Measurements from ENCODE around the gene TM6SF1. TPM values are rescaled to one million over a fixed set of nuclear protein-coding genes. Genes with fewer than 3 reads are reported as not detected.

Gene TM6SF1
- total and polyA plus RNA-seq, 2 of the 4 experiments (the other 2 are of a cell fraction): 1.6 to 1.9 TPM

DNA sequence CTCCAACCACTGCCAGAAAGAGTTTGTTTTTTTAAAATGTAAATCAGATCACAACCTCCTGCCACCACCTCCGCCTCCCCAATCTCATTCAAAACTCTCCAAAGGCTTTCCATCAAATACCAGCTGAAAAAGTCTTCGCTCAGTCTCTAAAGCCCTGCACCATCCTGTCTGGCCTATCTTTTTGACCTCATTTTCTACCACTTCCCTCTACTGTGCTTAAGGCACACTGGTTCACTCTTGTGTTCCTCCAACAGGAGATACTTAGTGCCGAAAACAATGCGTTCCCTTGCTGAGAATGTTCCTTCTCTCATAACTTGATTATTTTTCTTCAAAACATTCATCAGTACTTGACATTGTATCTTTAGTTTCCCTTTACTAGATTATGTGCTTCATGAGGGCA lies 43.9 kb upstream of the TM6SF1 start:
- H2BK20ac ChIP-seq (ENCODE audit: low read depth, low read length): no peak overlapping the region
- H3K9me3 ChIP-seq (ENCODE audit: control insufficient read depth, insufficient read depth, low read length): no peaks in the 10 kb centered on the region
- H3K9me1 ChIP-seq (ENCODE audit: insufficient read depth, low read length): peaks cover 22% of the 10 kb centered on the region
- no peak overlapping the region for H3K18ac ChIP-seq (ENCODE audit: low read depth, low read length)
- DNase-seq (no peak), ATAC-seq (ENCODE audit: low read depth) (no peak)
- ChIA-PET POLR2A (ENCODE audit: unreplicated experiment) (no interaction called here), CTCF (no interaction called here)
- no peak overlapping the region for H2AFZ ChIP-seq (replicated peaks; ENCODE audit: low read length, poor library complexity)
- no peak overlapping the region for H4K5ac ChIP-seq (ENCODE audit: low read depth, low read length)
- in situ Hi-C loops (cut with MboI; ENCODE audit: low sequenced_read_pairs) (loop anchor here (5.0 kb wide), 1 partner anchor 41 kb away; no protein-coding TSS in a partner anchor), intact Hi-C loops (cut with micrococcal nuclease) (no loop called here), dilution Hi-C loops (cut with HindIII; ENCODE audit: low sequenced_read_pairs, unreplicated experiment) (no loop called here)
- H4K91ac ChIP-seq (ENCODE audit: insufficient read depth, low read depth, low read length): no peak overlapping the region
- H4K20me1 ChIP-seq (ENCODE audit: insufficient read depth, low read length): peaks cover 60% of the 10 kb centered on the region
- no TSS peak for BruUV-seq (replicated peaks)
- H3K9ac ChIP-seq (ENCODE audit: low read depth, low read length): no peak overlapping the region
- H3K14ac ChIP-seq (replicated peaks; ENCODE audit: low read depth, low read length): no peak overlapping the region
- H3K27ac ChIP-seq (ENCODE audit: insufficient read depth, low read length): no peak overlapping the region
- H3K4me3 ChIP-seq (ENCODE audit: insufficient read depth, low read depth, low read length): no peak overlapping the region
- no peak overlapping the region for H2AK5ac ChIP-seq (ENCODE audit: low read depth, low read length)
- no peak for TF ChIP-seq RAD21 (IDR thresholded peaks at IDR 0.05; ENCODE audit: low read length)
- TF ChIP-seq, protein P1, sequence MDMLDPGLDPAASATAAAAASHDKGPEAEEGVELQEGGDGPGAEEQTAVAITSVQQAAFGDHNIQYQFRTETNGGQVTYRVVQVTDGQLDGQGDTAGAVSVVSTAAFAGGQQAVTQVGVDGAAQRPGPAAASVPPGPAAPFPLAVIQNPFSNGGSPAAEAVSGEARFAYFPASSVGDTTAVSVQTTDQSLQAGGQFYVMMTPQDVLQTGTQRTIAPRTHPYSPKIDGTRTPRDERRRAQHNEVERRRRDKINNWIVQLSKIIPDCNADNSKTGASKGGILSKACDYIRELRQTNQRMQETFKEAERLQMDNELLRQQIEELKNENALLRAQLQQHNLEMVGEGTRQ (IDR thresholded peaks at IDR 0.05; ENCODE audit: low read depth, low read length): no peak
- TF ChIP-seq SMC3 (IDR thresholded peaks at IDR 0.05; ENCODE audit: low read depth, low read length): no peak
- no peak for TF ChIP-seq NFE2L2 (IDR thresholded peaks at IDR 0.05; ENCODE audit: low read depth, low read length)
- TF ChIP-seq, protein P2, sequence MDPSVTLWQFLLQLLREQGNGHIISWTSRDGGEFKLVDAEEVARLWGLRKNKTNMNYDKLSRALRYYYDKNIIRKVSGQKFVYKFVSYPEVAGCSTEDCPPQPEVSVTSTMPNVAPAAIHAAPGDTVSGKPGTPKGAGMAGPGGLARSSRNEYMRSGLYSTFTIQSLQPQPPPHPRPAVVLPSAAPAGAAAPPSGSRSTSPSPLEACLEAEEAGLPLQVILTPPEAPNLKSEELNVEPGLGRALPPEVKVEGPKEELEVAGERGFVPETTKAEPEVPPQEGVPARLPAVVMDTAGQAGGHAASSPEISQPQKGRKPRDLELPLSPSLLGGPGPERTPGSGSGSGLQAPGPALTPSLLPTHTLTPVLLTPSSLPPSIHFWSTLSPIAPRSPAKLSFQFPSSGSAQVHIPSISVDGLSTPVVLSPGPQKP (IDR thresholded peaks at IDR 0.05; ENCODE audit: borderline replicate concordance, low read depth, low read length): no peak
- TF ChIP-seq, protein P3, sequence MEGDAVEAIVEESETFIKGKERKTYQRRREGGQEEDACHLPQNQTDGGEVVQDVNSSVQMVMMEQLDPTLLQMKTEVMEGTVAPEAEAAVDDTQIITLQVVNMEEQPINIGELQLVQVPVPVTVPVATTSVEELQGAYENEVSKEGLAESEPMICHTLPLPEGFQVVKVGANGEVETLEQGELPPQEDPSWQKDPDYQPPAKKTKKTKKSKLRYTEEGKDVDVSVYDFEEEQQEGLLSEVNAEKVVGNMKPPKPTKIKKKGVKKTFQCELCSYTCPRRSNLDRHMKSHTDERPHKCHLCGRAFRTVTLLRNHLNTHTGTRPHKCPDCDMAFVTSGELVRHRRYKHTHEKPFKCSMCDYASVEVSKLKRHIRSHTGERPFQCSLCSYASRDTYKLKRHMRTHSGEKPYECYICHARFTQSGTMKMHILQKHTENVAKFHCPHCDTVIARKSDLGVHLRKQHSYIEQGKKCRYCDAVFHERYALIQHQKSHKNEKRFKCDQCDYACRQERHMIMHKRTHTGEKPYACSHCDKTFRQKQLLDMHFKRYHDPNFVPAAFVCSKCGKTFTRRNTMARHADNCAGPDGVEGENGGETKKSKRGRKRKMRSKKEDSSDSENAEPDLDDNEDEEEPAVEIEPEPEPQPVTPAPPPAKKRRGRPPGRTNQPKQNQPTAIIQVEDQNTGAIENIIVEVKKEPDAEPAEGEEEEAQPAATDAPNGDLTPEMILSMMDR (conservative IDR thresholded peaks at IDR 0.05; ENCODE audit: low read depth, low read length): no peak
- no peak for TF ChIP-seq RCOR1 (IDR thresholded peaks at IDR 0.05; ENCODE audit: insufficient replicate concordance, low read length)
- no peak for TF ChIP-seq MAZ (IDR thresholded peaks at IDR 0.05; ENCODE audit: borderline replicate concordance, low read depth, low read length)
- no peak for TF ChIP-seq CEBPB (IDR thresholded peaks at IDR 0.05; ENCODE audit: low read depth, low read length)
- no peak for TF ChIP-seq FOS (IDR thresholded peaks at IDR 0.05; ENCODE audit: low read depth, low read length)
- no peak for TF ChIP-seq POLR2A (IDR thresholded peaks at IDR 0.05; ENCODE audit: low read depth, low read length)
- TF ChIP-seq RFX5 (IDR thresholded peaks at IDR 0.05; ENCODE audit: low read depth, low read length): no peak
- no peak for TF ChIP-seq MAFK (IDR thresholded peaks at IDR 0.05; ENCODE audit: low read depth, low read length)
- no peak for TF ChIP-seq MXI1 (IDR thresholded peaks at IDR 0.05; ENCODE audit: borderline replicate concordance, low read depth, low read length)
- H3K79me1 ChIP-seq (ENCODE audit: low read depth in 1 of 2, low read length in 2 of 2): peaks cover 19 to 47% of the 10 kb centered on the region in 2 experiments
- H3K4me1 ChIP-seq (ENCODE audit: control insufficient read depth, insufficient read depth, low read length): peaks cover 10% of the 10 kb centered on the region
- WGBS, 2 experiments (ENCODE audit: extremely low coverage in 2 of 2, insufficient read length in 1 of 2): 100% methylated on average over 1 of the region's 4 CpGs; no CpG with 5 or more reads in 1 of the 2 experiments
- H3K56ac ChIP-seq (ENCODE audit: extremely low read depth, insufficient read depth, low read length): no peak overlapping the region
- H3K36me3 ChIP-seq (ENCODE audit: control insufficient read depth, insufficient read depth, low read length): peaks cover 4% of the 10 kb centered on the region; the same call in 1 of the 2 replicates
- H4K8ac ChIP-seq (ENCODE audit: low read depth in 2 of 2, low read length in 2 of 2): no peak overlapping the region
- H2BK15ac ChIP-seq (ENCODE audit: low read depth, low read length): no peak overlapping the region
- no peak overlapping the region for H2AK9ac ChIP-seq (replicated peaks; ENCODE audit: low read depth, low read length, poor library complexity)
- peak overlapping the region; percentile 69; the same call in 1 of the 2 replicates for H3K23ac ChIP-seq (ENCODE audit: low read depth, low read length)
- no peak overlapping the region for H3K4ac ChIP-seq (ENCODE audit: low read depth, low read length)
- no peaks in the 10 kb centered on the region for H3K27me3 ChIP-seq (ENCODE audit: control insufficient read depth, insufficient read depth, low read length)
- peak overlapping the region; percentile 36; the same call in 1 of the 2 replicates for H3K4me2 ChIP-seq (ENCODE audit: low read depth, low read length)
- H2BK120ac ChIP-seq (ENCODE audit: low read depth, low read length): no peak overlapping the region
- H2BK5ac ChIP-seq (ENCODE audit: low read depth, low read length, poor library complexity, severe bottlenecking): no peak overlapping the region
